Activated naive CD8-positive, alpha-beta T cell (primary cell): Measurements from ENCODE around the gene SSTR5.

Source experiments
- H3K27ac Mint-ChIP-seq: one replicate; pipeline ENCODE4 v1.8.0; 2021; ENCODE audit warnings: mixed read lengths
- H3K27me3 Mint-ChIP-seq: one replicate; pipeline ENCODE4 v1.8.0; 2021; ENCODE audit warnings: mixed read lengths
- H3K36me3 Mint-ChIP-seq: one replicate; pipeline ENCODE4 v1.8.0; 2021; ENCODE audit warnings: mixed read lengths
- H3K4me1 Mint-ChIP-seq: one replicate; pipeline ENCODE4 v1.8.0; 2021; ENCODE audit warnings: low read depth, mixed read lengths
- H3K4me3 Mint-ChIP-seq: one replicate; pipeline ENCODE4 v1.8.0; 2021; ENCODE audit warnings: mild to moderate bottlenecking, mixed read lengths
- H3K9me3 Mint-ChIP-seq: one replicate; pipeline ENCODE4 v1.8.0; 2021; ENCODE audit warnings: low read depth, mixed read lengths

Gene SSTR5

DNA sequence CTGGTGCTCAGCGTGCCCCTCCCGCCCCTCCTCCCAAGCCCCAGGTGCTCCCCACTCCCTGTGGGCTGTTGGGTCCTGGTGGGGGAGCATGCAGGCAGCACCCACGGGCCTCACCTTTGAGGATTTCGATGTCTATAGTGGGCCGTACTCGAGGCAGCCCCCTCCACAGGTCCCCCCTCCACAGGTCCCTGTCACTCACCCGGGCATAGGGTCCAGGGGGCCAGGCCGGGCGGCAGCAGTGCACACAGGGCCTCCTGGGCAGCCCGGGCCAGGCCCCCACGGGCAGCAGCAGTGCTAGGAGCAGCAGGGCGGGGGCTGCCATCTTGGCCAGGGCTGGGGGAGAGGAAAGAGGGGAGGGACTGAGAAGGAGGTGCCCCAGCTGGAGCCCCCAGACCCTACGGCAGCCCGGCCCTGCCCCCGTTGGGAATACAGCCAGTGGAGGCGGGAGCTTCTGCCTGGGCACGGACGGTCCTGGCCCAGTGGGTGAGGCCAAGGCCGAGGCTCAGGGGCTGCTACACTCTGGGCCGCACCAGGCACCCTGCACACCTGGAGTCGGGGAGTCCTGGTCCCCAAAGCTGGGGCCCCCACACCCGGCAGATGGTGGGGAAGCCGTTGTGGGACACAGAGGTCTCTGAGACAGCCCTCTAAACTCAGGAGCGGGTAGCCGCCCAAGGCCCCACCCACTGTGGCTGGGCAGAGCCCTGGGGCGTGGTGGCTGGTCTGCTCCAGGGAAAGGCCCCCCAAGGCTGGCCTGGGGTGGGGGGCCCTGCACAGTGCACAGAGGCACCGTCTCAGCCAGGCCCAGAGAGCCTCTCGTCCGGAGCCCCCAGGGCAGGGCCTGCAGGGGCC is 22.3 kb downstream of the SSTR5 start:
- Mint-ChIP-seq H3K4me1 (no peaks in the 10 kb centered on the region), H3K27me3 (no peaks in the 10 kb centered on the region), H3K27ac (no peak overlapping the region), H3K4me3 (no peak overlapping the region), H3K36me3 (no peaks in the 10 kb centered on the region), H3K9me3 (no peaks in the 10 kb centered on the region)

- H3K27ac Mint-ChIP-seq, result no peak overlapping the region
- no peaks in the 10 kb centered on the region for H3K36me3 Mint-ChIP-seq
- H3K27me3 Mint-ChIP-seq, result no peaks in the 10 kb centered on the region
- no peaks in the 10 kb centered on the region for H3K9me3 Mint-ChIP-seq
- no peak overlapping the region for H3K4me3 Mint-ChIP-seq
- H3K4me1 Mint-ChIP-seq, result no peaks in the 10 kb centered on the region
Observed at GRCh38 chr16:1095450-1096168, 23.1 kb downstream of the SSTR5 start.

DNA sequence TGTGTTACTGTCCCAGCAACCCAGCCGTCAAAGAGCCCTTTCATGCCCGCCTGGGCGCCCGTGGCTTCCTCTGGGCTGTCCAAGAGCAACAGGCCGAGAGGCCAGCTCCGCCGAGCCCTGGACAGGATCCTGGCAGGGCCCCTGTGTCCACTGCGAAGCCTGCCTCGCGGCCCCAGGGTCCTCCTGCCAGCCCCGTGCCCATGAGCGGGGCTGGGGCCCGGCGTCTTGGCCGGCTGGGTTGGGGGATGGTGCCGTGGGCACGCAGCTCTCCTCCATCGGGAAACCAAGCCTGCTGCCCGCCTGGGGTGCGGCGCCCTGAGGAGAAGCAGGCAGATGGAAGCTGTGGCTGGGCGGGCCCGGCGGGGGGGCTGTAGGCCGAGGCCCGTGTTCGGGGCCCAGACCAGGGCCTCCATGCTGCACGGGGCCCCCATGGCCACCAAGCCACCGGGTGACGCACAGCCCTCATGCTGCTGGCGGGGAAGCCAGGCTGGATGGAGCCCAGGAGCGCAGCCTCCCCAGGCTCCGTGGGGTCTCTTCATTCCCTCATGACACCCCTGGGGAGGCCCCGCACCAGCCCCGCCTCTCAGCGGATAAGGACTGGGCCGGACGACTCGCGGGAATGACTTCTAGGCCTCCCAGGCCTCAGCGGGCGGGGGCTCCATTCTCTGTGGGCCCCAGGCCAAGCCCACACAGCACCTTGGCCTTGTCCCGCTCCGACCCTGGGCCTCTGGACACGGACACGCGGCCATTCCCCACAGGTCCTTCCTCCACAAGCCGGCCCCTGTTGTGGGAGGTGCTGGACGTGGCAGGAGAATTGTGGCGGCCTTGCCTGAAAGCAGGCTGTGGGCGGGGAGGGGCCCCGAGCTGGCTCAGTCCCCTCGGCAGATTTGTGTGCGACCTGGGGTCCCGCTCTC is 23.9 kb downstream of the SSTR5 start, which contains the start of gene C1QTNF8:
Gene C1QTNF8, minus strand, starts transcription at position 76 of the 914 bp plus-strand sequence. CDS start 1,322 bp downstream, outside the sequence.
- Mint-ChIP-seq H3K36me3 (no peaks in the 10 kb centered on the region), H3K4me3 (no peak within 1 kb of the TSS), H3K27me3 (no peaks in the 10 kb centered on the region), H3K4me1 (no peaks in the 10 kb centered on the region), H3K27ac (no peak within 1 kb of the TSS), H3K9me3 (no peaks in the 10 kb centered on the region)

DNA sequence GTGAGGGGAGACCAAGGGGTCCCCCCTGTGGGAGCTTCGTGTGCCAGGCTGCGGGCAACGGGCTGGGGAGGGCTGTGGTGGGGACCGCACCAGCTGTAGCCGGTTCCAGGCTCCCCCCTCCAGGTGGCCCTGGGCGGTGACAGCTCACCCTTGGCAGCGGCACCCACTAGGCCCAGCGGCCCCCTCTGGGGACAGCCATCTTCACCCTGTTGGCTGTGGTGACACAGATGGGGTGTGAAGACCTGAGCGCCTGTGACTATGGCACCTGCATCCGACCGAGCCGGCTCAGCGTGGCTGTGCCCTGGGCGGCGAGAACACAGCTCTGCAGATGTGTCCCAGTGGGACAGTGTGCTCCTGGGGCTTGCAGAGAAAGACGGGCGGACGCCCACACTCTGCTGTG is 24.6 kb downstream of the SSTR5 start:
- Mint-ChIP-seq H3K27me3 (no peaks in the 10 kb centered on the region), H3K4me1 (no peaks in the 10 kb centered on the region), H3K9me3 (no peaks in the 10 kb centered on the region), H3K36me3 (no peaks in the 10 kb centered on the region), H3K4me3 (no peak overlapping the region), H3K27ac (no peak overlapping the region)

DNA sequence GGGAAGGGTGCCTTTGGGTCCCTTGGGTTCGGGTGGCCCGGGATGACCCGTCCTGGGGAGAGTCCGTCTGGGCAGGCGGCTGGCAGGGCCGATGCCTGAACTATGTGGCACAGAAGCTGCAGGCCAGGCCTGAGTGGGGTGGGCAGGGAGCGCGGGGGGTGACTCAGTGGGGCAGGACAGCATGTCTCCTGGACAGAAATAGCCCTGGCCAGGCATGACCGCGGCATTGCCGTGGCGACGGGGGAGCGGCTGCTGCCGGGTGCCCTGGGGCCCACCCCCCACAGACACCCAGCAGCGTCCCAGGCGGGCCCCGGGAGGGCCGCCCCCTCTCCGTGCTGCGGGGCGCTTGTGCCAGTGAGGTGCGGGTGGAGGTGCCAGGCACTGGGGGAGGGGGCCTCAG is 25.3 kb downstream of the SSTR5 start:
- Mint-ChIP-seq H3K27ac (no peak overlapping the region), H3K9me3 (no peaks in the 10 kb centered on the region), H3K4me1 (no peaks in the 10 kb centered on the region), H3K27me3 (no peaks in the 10 kb centered on the region), H3K4me3 (no peak overlapping the region), H3K36me3 (no peaks in the 10 kb centered on the region)

- H3K27ac Mint-ChIP-seq, result no peak overlapping the region
Observed at GRCh38 chr16:1098266-1098991, 25.9 kb downstream of the SSTR5 start.

DNA sequence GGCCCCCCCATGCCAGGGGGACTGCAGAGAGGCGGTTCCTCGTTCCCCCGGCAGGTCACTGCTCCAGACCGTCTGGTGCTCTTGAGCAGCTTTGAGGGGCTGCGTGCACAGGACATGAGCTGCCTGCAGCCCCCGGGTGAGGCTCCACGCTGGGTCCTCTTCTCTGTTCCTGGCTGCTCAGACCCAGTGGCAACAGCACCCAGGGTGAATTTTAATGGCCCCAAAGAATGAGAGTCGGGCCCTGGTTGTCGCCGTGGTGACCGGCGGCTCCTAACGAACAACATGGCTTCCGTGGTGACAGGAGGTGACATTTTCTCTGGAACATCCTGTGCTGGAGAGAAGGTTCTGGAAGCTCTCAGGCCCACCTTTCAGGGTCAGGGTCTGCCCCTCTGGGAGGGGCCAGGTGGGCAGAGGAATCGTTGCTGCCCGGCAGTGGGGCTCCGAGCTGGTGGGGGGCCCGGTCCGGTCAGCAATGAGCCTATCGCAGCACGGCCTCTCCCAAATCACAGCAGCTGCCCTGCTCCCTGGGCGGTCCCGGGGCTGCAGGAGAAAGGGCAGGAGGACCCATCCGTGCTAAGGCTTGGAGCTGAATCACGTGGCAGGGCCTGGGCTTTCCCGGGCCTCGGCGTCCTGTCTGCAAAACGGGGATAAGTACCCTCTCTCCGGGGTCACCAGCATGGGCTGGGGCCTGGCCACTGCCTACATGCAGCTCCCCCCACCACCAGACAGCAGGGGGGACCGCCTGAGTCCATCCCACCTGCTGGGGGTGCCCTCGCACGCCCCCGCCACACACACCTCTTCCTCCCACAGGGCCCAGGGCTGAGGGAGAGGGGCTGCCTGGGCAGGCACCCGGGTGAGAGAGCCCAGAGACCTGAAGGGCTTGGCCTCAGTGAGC is 26.9 kb downstream of the SSTR5 start:
- no peak overlapping the region for H3K4me3 Mint-ChIP-seq

More at GRCh38 chr16:1098266-1098991, 25.9 kb downstream of the SSTR5 start:
- Mint-ChIP-seq H3K36me3 (no peaks in the 10 kb centered on the region), H3K4me1 (no peaks in the 10 kb centered on the region), H3K4me3 (no peak overlapping the region), H3K27me3 (no peaks in the 10 kb centered on the region), H3K9me3 (no peaks in the 10 kb centered on the region)

GRCh38 chr16:1100084-1100800 is 27.7 kb downstream of the SSTR5 start:
- no peak overlapping the region for H3K27ac Mint-ChIP-seq
- H3K4me3 Mint-ChIP-seq, result no peak overlapping the region
- H3K27me3 Mint-ChIP-seq, result peaks cover 2% of the 10 kb centered on the region

More for the DNA sequence above, 26.9 kb downstream of the SSTR5 start:
- Mint-ChIP-seq H3K4me1 (no peaks in the 10 kb centered on the region), H3K27ac (no peak overlapping the region), H3K9me3 (no peaks in the 10 kb centered on the region), H3K27me3 (peaks cover 2% of the 10 kb centered on the region), H3K36me3 (no peaks in the 10 kb centered on the region)

GRCh38 chr16:1101133-1101532 is 28.6 kb downstream of the SSTR5 start:
- Mint-ChIP-seq H3K9me3 (no peaks in the 10 kb centered on the region), H3K27me3 (peaks cover 3% of the 10 kb centered on the region), H3K36me3 (no peaks in the 10 kb centered on the region), H3K4me1 (no peaks in the 10 kb centered on the region), H3K27ac (no peak overlapping the region), H3K4me3 (no peak overlapping the region)

More at GRCh38 chr16:1100084-1100800, 27.7 kb downstream of the SSTR5 start:
- H3K4me1 Mint-ChIP-seq, result no peaks in the 10 kb centered on the region
- H3K9me3 Mint-ChIP-seq, result no peaks in the 10 kb centered on the region
- H3K36me3 Mint-ChIP-seq, result no peaks in the 10 kb centered on the region

DNA sequence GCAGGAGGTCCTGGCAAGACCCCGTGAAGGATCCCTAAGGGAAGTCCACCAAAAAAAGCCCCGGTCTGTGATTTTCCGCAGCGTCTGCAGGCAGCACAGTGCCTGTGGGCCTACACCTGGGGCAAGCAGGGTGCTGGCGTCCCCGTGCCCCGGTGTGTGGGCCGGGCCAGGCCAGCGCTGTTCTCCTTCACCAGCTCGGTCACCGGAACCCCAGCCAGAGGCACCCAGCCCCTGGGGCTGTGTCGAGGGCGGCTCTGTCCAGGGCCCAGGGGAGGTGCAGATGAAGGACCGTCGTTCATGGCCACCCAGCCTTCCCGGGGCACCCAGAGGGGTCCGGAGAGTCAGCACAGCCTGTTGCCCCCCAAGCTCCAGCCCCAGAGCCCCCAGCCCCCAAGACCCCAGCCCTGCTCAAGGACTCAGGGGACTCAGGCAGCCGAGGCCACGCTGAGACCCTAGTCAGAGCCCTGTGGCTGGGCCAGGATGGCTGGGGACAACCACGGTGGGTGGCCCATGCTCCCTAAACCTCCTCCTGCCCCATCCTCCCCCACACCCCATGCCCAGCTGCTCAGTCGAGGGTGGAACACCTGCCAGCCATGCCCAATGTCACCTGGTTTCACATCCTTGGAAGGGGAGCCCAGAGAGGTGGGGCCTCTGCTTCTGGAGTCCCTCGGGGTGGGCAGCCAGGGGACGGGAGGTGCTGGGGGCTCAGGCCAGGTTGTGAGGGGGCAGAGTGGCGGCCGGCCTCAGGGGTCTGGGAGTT is 29.2 kb downstream of the SSTR5 start:
- Mint-ChIP-seq H3K27me3 (peaks cover 3% of the 10 kb centered on the region), H3K36me3 (no peaks in the 10 kb centered on the region), H3K27ac (no peak overlapping the region), H3K4me1 (no peaks in the 10 kb centered on the region), H3K9me3 (no peaks in the 10 kb centered on the region), H3K4me3 (no peak overlapping the region)

GRCh38 chr16:1102333-1102700 is 29.8 kb downstream of the SSTR5 start:
- no peak overlapping the region for H3K27ac Mint-ChIP-seq
- H3K4me1 Mint-ChIP-seq, result no peaks in the 10 kb centered on the region

DNA sequence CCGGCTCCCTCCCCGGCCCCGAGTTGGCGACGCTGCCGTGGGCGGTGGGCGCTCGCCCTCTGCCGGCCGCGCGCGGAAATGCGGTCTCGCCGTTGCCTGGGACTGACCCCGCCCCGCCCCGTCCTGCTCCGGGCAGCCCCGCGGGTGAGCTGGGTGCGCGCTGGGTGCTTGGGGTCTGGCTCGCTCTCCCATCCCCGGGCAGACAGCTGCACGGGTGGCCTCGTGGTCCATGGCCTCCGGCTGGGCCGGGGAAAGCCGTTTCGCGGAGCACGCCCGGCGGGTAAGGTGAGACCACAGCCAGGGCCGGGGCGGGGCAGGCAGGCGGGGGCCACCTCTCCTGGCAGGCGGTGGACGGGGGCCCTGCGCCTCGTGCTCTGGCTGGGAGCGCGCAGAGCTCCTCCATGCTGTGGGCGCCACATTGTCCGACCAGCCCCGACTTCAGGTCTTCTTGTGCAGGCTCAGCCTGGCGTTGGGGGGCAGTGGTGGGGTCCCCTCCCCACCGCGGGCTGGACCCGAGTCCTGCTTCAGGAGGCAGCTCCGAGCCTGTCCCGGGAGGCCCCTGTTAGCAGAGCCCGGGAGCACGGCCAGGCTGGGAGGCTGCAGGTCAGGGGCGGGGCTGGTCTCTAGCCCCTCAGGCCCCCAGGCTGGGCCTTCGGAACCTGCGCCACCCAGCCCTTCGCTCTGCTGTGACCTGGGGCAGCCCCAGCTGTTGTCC is 30.5 kb downstream of the SSTR5 start:
- no peak overlapping the region for H3K4me3 Mint-ChIP-seq
- H3K27me3 Mint-ChIP-seq, result peaks cover 3% of the 10 kb centered on the region
- no peaks in the 10 kb centered on the region for H3K4me1 Mint-ChIP-seq
- H3K9me3 Mint-ChIP-seq, result no peaks in the 10 kb centered on the region
- H3K27ac Mint-ChIP-seq, result no peak overlapping the region
- no peaks in the 10 kb centered on the region for H3K36me3 Mint-ChIP-seq

More at GRCh38 chr16:1102333-1102700, 29.8 kb downstream of the SSTR5 start:
- no peaks in the 10 kb centered on the region for H3K9me3 Mint-ChIP-seq
- no peaks in the 10 kb centered on the region for H3K36me3 Mint-ChIP-seq
- H3K4me3 Mint-ChIP-seq, result no peak overlapping the region
- peaks cover 3% of the 10 kb centered on the region for H3K27me3 Mint-ChIP-seq
